Stomach smooth muscle (tissue), 2 donors: Measurements from ENCODE around the gene DUS1L.

Experiments used
- H3K27ac ChIP-seq: one replicate; pipeline ENCODE4 v1.7.0; 2013; ENCODE audit warnings: mild to moderate bottlenecking, low read length, inconsistent platforms
- H3K27me3 ChIP-seq, 2 donors: one replicate each; pipeline ENCODE4 v1.7.0; 2013; ENCODE audit warnings: low read length in 2 of 2; ENCODE audit not compliant: insufficient read depth in 2 of 2, control insufficient read depth in 1 of 2
- H3K36me3 ChIP-seq, 2 donors: one replicate each; pipeline ENCODE4 v1.7.0; 2013; ENCODE audit warnings: low read length in 2 of 2; ENCODE audit not compliant: control insufficient read depth in 2 of 2, insufficient read depth in 2 of 2
- H3K4me1 ChIP-seq: one replicate; pipeline ENCODE4 v1.7.0; 2013; ENCODE audit warnings: low read length; ENCODE audit not compliant: control insufficient read depth, insufficient read depth
- H3K4me3 ChIP-seq, 2 donors: one replicate each; pipeline ENCODE4 v1.7.0; 2013; ENCODE audit warnings: low read length in 2 of 2
- H3K9ac ChIP-seq, 2 donors: one replicate each; pipeline ENCODE4 v1.7.0; 2013; ENCODE audit warnings: low read length in 2 of 2, mild to moderate bottlenecking in 1 of 2
- H3K9me3 ChIP-seq, 2 donors: one replicate each; pipeline ENCODE4 v1.7.0; 2013; ENCODE audit warnings: low read length in 2 of 2; ENCODE audit not compliant: control insufficient read depth in 2 of 2
- donor health status: healthy.
- donor health status: Pancreatic carcinoma.

The DUS1L gene

DNA sequence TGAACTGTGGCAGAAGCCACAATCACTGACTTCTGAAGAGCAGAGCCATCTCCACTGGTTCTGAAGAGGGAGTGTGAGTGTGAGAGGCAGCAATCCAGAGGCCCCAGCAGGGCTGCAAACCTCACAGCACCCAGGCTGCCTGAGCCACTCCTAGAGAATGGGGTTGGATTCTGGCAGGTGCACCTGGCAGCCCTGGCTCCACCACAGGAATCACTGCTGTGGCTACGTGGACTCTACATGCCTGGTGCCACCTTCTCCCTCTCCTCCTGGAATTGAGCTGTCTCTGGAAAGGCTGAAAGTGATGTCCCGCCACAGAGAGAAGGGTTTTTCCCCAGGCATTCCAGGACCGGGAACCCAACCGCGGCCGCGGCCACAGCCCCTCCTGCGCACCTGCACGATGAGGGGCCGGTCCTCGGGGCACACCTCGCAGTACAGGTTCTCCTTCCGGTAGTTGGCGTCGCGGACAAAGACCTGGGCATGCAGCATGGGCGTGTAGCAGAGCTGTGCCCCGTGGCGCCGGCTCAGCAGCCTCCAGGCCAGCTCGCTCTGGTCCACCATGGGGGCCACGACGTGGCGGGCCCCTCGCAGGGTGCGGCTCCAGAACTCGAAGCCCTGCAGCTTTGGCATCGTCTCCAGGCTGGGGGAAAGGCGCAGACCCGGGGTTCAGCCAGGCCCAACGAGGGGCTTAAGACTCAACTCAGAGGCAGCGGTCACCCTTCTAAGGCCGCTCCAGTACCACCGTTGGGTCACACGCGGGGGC is 991 bp downstream of the DUS1L start:
- H3K9me3 ChIP-seq, result no peaks in the 10 kb centered on the region
- H3K9ac ChIP-seq, result peak overlapping the region; percentile 83 to 89

DNA sequence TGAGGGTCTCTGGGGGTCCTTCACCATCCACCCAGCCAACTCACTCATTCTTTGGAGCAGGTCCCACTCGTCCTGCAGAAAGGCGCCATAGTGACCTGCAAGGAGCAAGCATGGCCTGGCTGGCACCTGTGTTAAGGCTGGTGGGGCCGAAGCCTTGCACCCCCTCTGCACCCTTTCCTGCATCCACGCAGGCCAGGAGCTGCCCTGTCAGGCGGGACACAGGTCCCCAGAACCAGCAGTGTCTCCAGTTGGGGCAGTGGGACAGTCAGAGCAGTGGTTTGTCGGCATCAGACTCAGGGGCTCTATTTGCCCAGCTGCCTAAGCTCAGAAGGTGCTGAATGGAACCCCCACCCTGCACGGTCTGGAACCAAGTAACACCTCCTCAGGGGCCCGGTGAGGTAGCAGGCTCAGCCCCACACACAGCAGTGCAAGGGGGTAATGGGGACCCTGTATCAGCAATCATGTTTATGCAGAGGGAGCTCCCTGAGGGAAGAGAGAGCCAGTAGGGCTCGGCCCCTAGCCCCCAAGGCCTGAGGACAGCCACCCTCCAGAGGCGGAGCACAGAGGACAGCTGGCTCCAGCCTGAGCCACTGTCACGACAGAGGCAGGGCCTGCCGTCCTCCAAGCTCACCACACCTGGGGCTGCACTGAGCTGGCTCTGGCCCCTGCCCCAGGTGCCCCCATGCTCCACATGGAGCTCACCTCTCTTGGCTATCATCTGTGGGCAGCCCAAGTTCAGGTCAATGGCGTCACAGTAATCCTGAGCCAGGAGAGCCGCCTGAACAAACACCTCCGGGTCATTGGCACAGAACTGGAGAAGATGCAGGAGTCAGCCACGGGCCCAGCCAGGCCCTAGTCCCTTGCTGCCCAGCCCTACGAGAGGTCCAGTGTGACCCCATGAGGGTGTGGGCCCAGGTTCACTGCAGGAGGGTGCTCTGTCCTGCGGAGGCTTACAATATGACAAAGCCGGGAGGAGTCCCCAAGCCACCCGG is 1.9 kb downstream of the DUS1L start:
- no peaks in the 10 kb centered on the region for H3K27me3 ChIP-seq
- H3K4me1 ChIP-seq, result peaks cover 23% of the 10 kb centered on the region
- no peak overlapping the region for H3K9ac ChIP-seq
- no peaks in the 10 kb centered on the region for H3K9me3 ChIP-seq
- peaks cover 3 to 24% of the 10 kb centered on the region in 2 donors for H3K36me3 ChIP-seq
- no peak overlapping the region for H3K27ac ChIP-seq
- H3K4me3 ChIP-seq, result peak overlapping the region in 1 of 2 donors; percentile 83

More for the DNA sequence above, 991 bp downstream of the DUS1L start:
- peak overlapping the region; percentile 60 for H3K27ac ChIP-seq
- peaks cover 3 to 23% of the 10 kb centered on the region in 2 donors for H3K36me3 ChIP-seq
- peak overlapping the region; percentile 82 to 83 for H3K4me3 ChIP-seq
- H3K4me1 ChIP-seq, result peaks cover 23% of the 10 kb centered on the region
- H3K27me3 ChIP-seq, result no peaks in the 10 kb centered on the region

DNA sequence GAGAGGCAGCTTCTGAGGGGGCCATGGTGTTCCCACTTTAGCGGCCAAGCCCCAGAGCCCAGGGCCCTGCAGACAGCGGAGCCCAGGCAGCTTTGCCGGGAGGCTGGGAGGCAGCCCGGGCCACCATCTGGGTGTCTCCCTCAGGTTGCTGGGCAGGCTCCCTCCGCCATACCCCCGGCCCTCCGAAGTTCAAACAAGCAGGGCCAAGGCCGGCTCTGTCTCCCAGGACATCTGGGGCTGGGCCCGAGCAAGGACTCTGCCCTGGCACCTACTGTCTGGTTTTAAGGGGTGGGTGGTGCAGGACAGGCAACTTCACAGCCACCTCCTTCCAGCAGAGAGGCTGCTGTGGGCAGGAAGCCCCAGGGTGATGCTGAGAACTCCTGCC is 2.6 kb downstream of the DUS1L start:
- Histone ChIP-seq H3K27me3 (no peaks in the 10 kb centered on the region), H3K9me3 (no peaks in the 10 kb centered on the region), H3K9ac (no peak overlapping the region), H3K27ac (no peak overlapping the region), H3K4me3 (no peak overlapping the region), H3K36me3 (peaks cover 5 to 26% of the 10 kb centered on the region in 2 donors), H3K4me1 (peaks cover 23% of the 10 kb centered on the region)

DNA sequence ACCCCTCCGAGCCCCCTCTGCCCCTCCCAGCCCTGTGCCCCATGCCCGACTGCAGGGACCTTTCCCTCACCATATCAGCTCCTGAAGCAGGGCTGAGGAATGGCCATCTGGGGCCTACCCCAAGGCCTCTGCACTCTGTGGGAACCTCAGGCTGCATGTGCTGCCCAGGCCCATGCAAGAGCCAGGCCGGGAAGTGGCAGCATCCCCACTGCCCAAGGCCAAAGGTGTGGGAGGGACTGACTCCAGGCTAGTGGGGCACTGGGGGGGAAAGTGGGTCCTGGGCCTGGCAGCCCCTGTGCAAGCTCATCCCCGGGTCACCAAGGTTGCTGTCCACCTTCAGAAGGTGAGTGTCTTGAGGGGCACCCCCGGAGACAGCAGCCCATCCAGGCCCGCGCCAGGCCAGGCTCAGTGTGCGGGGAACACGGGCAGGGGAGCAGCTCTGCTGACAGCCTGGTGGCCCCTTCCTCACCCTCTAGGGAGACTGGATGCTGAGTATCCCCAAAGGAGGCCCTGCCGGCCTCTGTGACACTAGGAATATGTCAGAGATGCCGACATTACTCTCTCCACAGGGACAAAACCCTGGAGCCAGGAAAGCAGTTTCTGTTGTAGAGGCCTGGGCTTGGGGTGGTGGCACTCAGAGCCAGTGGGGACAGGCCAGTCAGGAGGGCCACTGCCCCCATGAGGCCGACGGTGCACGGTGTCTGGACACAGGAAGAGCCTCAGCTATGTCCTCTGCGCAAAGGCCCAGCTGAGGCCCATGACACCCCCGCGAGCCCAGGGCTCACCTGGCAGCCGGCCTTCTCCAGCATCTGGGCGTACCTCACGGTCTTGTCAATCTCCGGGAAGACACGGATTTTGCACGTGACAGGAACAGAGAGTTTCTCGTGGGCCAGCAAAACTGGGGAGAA is 3.3 kb downstream of the DUS1L start:
- Histone ChIP-seq H3K4me1 (peaks cover 23% of the 10 kb centered on the region), H3K9ac (no peak overlapping the region), H3K36me3 (peaks cover 8 to 27% of the 10 kb centered on the region in 2 donors), H3K27ac (no peak overlapping the region), H3K4me3 (no peak overlapping the region), H3K27me3 (no peaks in the 10 kb centered on the region), H3K9me3 (no peaks in the 10 kb centered on the region)

DNA sequence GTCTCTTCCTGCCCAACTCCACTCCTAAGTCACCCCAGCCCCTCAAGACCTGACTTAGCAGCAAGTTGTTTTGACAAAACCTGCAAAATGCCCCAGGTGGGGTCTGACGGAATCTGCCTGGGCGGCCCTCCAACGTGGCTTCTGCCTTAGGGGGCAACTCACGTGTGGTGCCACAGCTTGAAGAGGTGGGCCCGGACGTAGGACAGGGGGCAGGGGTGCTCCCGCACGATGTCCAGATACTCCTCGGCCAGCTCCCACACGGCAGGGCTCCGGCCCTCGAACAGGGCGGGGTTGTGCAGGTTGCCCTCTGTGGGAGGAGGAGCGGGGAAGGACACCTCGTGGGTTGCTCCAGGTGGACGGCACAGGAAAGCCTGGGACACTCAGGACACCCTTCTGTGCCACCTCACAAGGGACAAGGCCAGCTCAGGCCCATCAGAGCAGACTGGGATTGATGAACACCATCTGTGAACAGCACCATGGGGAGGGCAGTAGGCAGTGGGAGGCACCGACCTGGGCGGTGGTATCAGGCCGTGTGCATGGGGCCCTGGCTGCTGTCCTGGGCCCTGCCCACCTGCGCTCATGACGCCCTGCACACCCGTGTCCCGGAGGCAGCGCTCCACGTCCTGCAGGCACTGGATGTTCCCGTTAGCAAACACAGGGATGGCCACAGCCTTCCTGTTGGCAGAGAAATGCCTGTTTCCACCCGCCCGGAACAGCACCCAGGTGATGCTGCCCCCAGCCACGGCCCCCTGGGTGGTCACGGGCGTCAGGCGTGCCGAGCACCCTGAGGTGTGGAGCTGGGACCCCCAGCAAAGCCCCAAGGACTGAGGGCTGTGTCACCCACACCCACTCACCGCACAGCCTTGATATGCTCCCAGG is 4.3 kb downstream of the DUS1L start:
- Histone ChIP-seq H3K4me3 (no peak overlapping the region), H3K4me1 (peaks cover 22% of the 10 kb centered on the region), H3K9ac (no peak overlapping the region), H3K9me3 (no peaks in the 10 kb centered on the region), H3K27ac (no peak overlapping the region), H3K36me3 (peaks cover 12 to 32% of the 10 kb centered on the region in 2 donors), H3K27me3 (no peaks in the 10 kb centered on the region)

DNA sequence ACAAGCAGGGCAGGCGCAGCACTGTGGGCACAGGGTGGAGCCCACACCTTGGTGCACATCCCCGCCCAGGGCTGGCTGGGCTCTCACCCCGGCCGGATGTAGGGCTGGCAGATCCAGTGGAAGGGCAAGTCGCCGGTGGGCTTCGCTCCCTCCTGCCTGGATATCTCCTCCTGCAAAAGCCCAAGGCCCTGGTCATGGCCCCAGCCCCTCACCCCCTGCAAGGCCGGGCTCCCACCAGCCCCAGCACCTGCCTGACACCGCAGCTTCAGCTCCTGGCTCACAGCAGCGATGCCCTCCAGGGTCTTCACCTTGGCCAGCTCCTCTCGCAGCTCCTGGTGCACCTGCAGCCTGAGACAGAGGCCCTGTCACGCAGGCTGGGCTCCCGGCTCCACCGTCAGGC is 5.0 kb downstream of the DUS1L start:
- Histone ChIP-seq H3K4me1 (peaks cover 16% of the 10 kb centered on the region), H3K36me3 (peaks cover 12 to 37% of the 10 kb centered on the region in 2 donors), H3K27ac (no peak overlapping the region), H3K9ac (no peak overlapping the region), H3K27me3 (no peaks in the 10 kb centered on the region), H3K4me3 (no peak overlapping the region), H3K9me3 (no peaks in the 10 kb centered on the region)

DNA sequence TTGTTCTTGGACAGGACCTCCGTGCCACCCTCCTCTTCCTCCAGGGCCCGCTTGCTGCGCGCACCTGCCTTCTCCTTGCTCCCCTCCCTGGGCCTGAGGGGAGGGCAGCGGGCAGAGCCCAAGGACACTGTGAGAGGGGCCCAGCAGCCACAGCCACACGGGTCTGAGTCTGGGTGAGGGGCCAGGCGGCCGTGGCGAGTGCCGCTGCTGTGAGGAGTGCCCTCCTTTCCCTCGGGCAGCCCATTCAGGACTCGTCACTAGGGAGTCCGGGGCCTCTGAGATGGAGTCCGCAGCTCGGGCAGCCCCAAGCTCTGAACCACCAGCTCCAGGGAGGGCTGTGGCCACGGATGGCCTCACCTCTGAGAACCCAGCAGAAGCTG is 5.6 kb downstream of the DUS1L start:
- H3K27ac ChIP-seq, result no peak overlapping the region
- H3K4me3 ChIP-seq, result no peak overlapping the region
- no peak overlapping the region for H3K9ac ChIP-seq
- H3K36me3 ChIP-seq, result peaks cover 13 to 42% of the 10 kb centered on the region in 2 donors
- H3K9me3 ChIP-seq, result no peaks in the 10 kb centered on the region
- no peaks in the 10 kb centered on the region for H3K27me3 ChIP-seq
- H3K4me1 ChIP-seq, result peaks cover 13% of the 10 kb centered on the region

DNA sequence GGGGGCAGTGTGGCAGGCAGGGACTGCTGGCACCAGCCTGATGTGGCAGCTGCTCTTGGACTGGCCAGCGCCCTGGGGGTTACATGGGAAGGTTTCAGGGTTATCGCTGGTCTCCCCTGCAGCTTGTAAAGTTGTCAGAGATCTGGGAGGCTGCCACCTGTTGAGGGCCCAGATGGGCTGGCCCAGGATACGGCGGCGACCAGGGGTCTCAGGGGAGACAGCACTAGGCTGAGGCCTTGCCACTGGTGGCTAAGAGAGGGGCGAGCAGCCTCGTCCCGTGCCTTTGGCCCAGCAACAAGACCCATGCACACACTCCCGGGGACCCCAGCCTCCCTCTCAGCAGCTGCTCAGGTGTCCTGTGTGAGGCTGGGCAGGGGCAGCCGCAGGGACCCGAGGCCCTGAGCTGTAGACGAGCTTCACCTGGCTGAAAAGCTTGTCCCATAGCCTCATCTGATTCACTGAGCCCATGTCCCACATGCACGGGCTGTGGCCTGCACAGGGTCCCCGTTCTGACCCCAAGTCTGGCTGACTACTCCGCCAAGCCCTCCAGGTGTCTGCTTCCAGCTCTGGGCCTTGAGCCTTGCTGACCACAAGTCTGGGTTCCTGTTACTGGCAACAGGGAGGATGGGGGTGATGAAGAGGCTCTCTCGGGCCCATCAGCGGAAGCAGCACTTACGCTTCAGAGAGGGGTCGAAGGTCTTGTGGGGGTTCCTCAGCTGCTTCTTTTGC is 6.2 kb downstream of the DUS1L start:
- peaks cover 8% of the 10 kb centered on the region for H3K4me1 ChIP-seq
- no peaks in the 10 kb centered on the region for H3K9me3 ChIP-seq
- peaks cover 19 to 45% of the 10 kb centered on the region in 2 donors for H3K36me3 ChIP-seq
- H3K9ac ChIP-seq, result no peak overlapping the region
- H3K27ac ChIP-seq, result no peak overlapping the region
- no peak overlapping the region for H3K4me3 ChIP-seq
- no peaks in the 10 kb centered on the region for H3K27me3 ChIP-seq

DNA sequence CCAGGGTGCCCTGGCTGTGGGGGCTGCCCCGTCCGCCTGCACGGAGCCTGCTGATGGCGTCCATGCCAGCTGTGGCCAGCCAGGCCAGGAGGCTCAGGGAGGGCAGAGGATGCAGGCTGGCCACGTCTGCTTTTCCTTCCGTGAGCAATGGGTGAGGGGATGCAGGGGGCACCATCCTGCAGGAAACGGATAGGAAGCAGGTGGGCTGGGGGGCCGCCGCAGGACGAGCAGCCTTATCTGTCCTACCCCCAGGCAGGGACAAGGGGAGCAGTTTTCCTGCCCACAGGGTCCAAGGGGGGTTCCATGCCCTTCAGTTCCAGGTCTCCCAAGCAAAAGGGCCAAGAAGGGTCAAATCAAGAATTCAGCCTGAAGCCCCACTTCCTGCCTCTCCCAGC is 6.8 kb downstream of the DUS1L start:
- Histone ChIP-seq H3K36me3 (peaks cover 23 to 44% of the 10 kb centered on the region in 2 donors), H3K27me3 (no peaks in the 10 kb centered on the region), H3K4me3 (no peak overlapping the region), H3K9ac (no peak overlapping the region), H3K4me1 (peaks cover 3% of the 10 kb centered on the region), H3K27ac (no peak overlapping the region), H3K9me3 (no peaks in the 10 kb centered on the region)
